Effector memory CD8-positive, alpha-beta T cell (primary cell): ENCODE data around the gene CDH23.

ENCODE experiments used
- ATAC-seq: fragments of 150-1000 bp; cut with Tn5 transposase; replicated peaks from 2 replicates; pipeline ENCODE4 v1.10.0; 2021; ENCODE audit warnings: mild to moderate bottlenecking, moderate library complexity
- DNase-seq, 3 experiments: peaks; one replicate each; pipeline ENCODE4 v3.0.0; 2021
- H3K27ac Mint-ChIP-seq, 2 donors: one replicate each; pipeline ENCODE4 v1.8.0; 2022; ENCODE audit warnings: mild to moderate bottlenecking in 2 of 2, mixed read lengths in 2 of 2, moderate library complexity in 2 of 2
- H3K27me3 Mint-ChIP-seq, 2 donors: one replicate each; pipeline ENCODE4 v1.8.0; 2022; ENCODE audit warnings: mixed read lengths in 2 of 2
- H3K36me3 Mint-ChIP-seq: one replicate; pipeline ENCODE4 v1.8.0; 2022; ENCODE audit warnings: mild to moderate bottlenecking, moderate library complexity, mixed read lengths; ENCODE audit not compliant: insufficient read depth
- H3K4me1 Mint-ChIP-seq, 2 donors: one replicate each; pipeline ENCODE4 v1.8.0; 2022; ENCODE audit warnings: low read depth in 2 of 2, mixed read lengths in 2 of 2
- H3K4me3 Mint-ChIP-seq, 2 donors: one replicate each; pipeline ENCODE4 v1.8.0; 2022; ENCODE audit warnings: mild to moderate bottlenecking in 2 of 2, mixed read lengths in 2 of 2, moderate library complexity in 2 of 2
- H3K9me3 Mint-ChIP-seq, 2 donors: one replicate each; pipeline ENCODE4 v1.8.0; 2022; ENCODE audit warnings: mixed read lengths in 2 of 2

Gene CDH23

GRCh38 chr10:71402005-71402404 is 5.3 kb downstream of the CDH23 start:
- Mint-ChIP-seq H3K4me1 (peaks cover 0 to 9% of the 10 kb centered on the region in 2 donors), H3K4me3 (no peak overlapping the region), H3K36me3 (no peaks in the 10 kb centered on the region), H3K27me3 (peaks cover 35 to 63% of the 10 kb centered on the region in 2 donors), H3K27ac (no peak overlapping the region), H3K9me3 (no peaks in the 10 kb centered on the region)
- DNase-seq (no peak), ATAC-seq (no peak)

- DNase-seq (no peak), ATAC-seq (no peak)
- H3K27me3 Mint-ChIP-seq = peaks cover 13 to 52% of the 10 kb centered on the region in 2 donors
- H3K36me3 Mint-ChIP-seq = no peaks in the 10 kb centered on the region
- no peak overlapping the region for H3K27ac Mint-ChIP-seq
- no peaks in the 10 kb centered on the region for H3K9me3 Mint-ChIP-seq
- peaks cover 0 to 2% of the 10 kb centered on the region in 2 donors for H3K4me1 Mint-ChIP-seq
- no peak overlapping the region for H3K4me3 Mint-ChIP-seq
These were observed 8.0 kb downstream of the CDH23 start for GRCh38 chr10:71404503-71405295.

- no peak for ATAC-seq
- Mint-ChIP-seq H3K4me3 (no peak overlapping the region), H3K36me3 (no peaks in the 10 kb centered on the region), H3K27me3 (peaks cover 6 to 33% of the 10 kb centered on the region in 2 donors), H3K9me3 (peaks cover 0 to 2% of the 10 kb centered on the region in 2 donors), H3K4me1 (peaks cover 0 to 2% of the 10 kb centered on the region in 2 donors), H3K27ac (no peak overlapping the region)
- no peak for DNase-seq
These were observed 10.2 kb downstream of the CDH23 start for GRCh38 chr10:71406878-71407277.

- Mint-ChIP-seq H3K4me1 (no peaks in the 10 kb centered on the region), H3K4me3 (no peak overlapping the region), H3K27me3 (peaks cover 6 to 33% of the 10 kb centered on the region in 2 donors), H3K36me3 (no peaks in the 10 kb centered on the region), H3K9me3 (peaks cover 0 to 2% of the 10 kb centered on the region in 2 donors), H3K27ac (no peak overlapping the region)
- ATAC-seq = no peak
- no peak for DNase-seq
These were observed 11.9 kb downstream of the CDH23 start for GRCh38 chr10:71408436-71409225.

- Mint-ChIP-seq H3K9me3 (peaks cover 0 to 2% of the 10 kb centered on the region in 2 donors), H3K27ac (no peak overlapping the region), H3K36me3 (no peaks in the 10 kb centered on the region), H3K4me1 (no peaks in the 10 kb centered on the region), H3K4me3 (no peak overlapping the region), H3K27me3 (peaks cover 0 to 29% of the 10 kb centered on the region in 2 donors)
- no peak for ATAC-seq
- DNase-seq = no peak
These were observed 12.9 kb downstream of the CDH23 start for GRCh38 chr10:71409516-71410104.

GRCh38 chr10:71413581-71413980 is 16.9 kb downstream of the CDH23 start:
- no peak overlapping the region for H3K27ac Mint-ChIP-seq
- H3K9me3 Mint-ChIP-seq = peaks cover 0 to 2% of the 10 kb centered on the region in 2 donors
- ATAC-seq (no peak), DNase-seq (no peak)
- H3K4me1 Mint-ChIP-seq = no peaks in the 10 kb centered on the region
- H3K36me3 Mint-ChIP-seq = peaks cover 4% of the 10 kb centered on the region
- no peak overlapping the region for H3K4me3 Mint-ChIP-seq
- peaks cover 0 to 10% of the 10 kb centered on the region in 2 donors for H3K27me3 Mint-ChIP-seq

- Mint-ChIP-seq H3K27me3 (peaks cover 0 to 3% of the 10 kb centered on the region in 2 donors), H3K27ac (no peak overlapping the region), H3K4me3 (no peak overlapping the region), H3K36me3 (peaks cover 4% of the 10 kb centered on the region), H3K4me1 (no peaks in the 10 kb centered on the region), H3K9me3 (peaks cover 0 to 2% of the 10 kb centered on the region in 2 donors)
- no peak for ATAC-seq
- DNase-seq = no peak
These were observed 17.6 kb downstream of the CDH23 start for GRCh38 chr10:71414359-71414758.

- H3K36me3 Mint-ChIP-seq = peaks cover 4% of the 10 kb centered on the region
- no peak overlapping the region for H3K27ac Mint-ChIP-seq
- ATAC-seq = no peak
- no peak for DNase-seq
- no peak overlapping the region for H3K4me3 Mint-ChIP-seq
- no peaks in the 10 kb centered on the region for H3K4me1 Mint-ChIP-seq
- H3K9me3 Mint-ChIP-seq = no peaks in the 10 kb centered on the region
- H3K27me3 Mint-ChIP-seq = peaks cover 3 to 29% of the 10 kb centered on the region in 2 donors
These were observed 22.4 kb downstream of the CDH23 start for GRCh38 chr10:71419002-71419540.

- ATAC-seq (no peak), DNase-seq (no peak)
- Mint-ChIP-seq H3K27ac (no peak overlapping the region), H3K4me3 (no peak overlapping the region), H3K27me3 (peaks cover 10 to 36% of the 10 kb centered on the region in 2 donors), H3K9me3 (no peaks in the 10 kb centered on the region), H3K4me1 (peaks cover 0 to 1% of the 10 kb centered on the region in 2 donors), H3K36me3 (peaks cover 4% of the 10 kb centered on the region)
These were observed 23.0 kb downstream of the CDH23 start for GRCh38 chr10:71419750-71420149.

GRCh38 chr10:71421075-71421434 is 24.3 kb downstream of the CDH23 start:
- Mint-ChIP-seq H3K4me3 (no peak overlapping the region), H3K27ac (no peak overlapping the region), H3K36me3 (peaks cover 4% of the 10 kb centered on the region), H3K9me3 (no peaks in the 10 kb centered on the region), H3K27me3 (peaks cover 14 to 37% of the 10 kb centered on the region in 2 donors), H3K4me1 (peaks cover 0 to 1% of the 10 kb centered on the region in 2 donors)
- ATAC-seq (no peak), DNase-seq (no peak)

GRCh38 chr10:71423250-71423649 is 26.5 kb downstream of the CDH23 start:
- H3K4me1 Mint-ChIP-seq = peaks cover 0 to 1% of the 10 kb centered on the region in 2 donors
- H3K4me3 Mint-ChIP-seq = no peak overlapping the region
- H3K36me3 Mint-ChIP-seq = no peaks in the 10 kb centered on the region
- DNase-seq (no peak), ATAC-seq (no peak)
- H3K27me3 Mint-ChIP-seq = peaks cover 14 to 37% of the 10 kb centered on the region in 2 donors
- no peak overlapping the region for H3K27ac Mint-ChIP-seq
- H3K9me3 Mint-ChIP-seq = no peaks in the 10 kb centered on the region

GRCh38 chr10:71423901-71424300 is 27.2 kb downstream of the CDH23 start:
- Mint-ChIP-seq H3K27ac (no peak overlapping the region), H3K9me3 (no peaks in the 10 kb centered on the region), H3K4me3 (no peak overlapping the region), H3K36me3 (no peaks in the 10 kb centered on the region), H3K27me3 (peaks cover 17 to 40% of the 10 kb centered on the region in 2 donors), H3K4me1 (peaks cover 0 to 1% of the 10 kb centered on the region in 2 donors)
- DNase-seq = no peak
- no peak for ATAC-seq

- ATAC-seq (no peak), DNase-seq (no peak)
- H3K4me1 Mint-ChIP-seq = peaks cover 0 to 1% of the 10 kb centered on the region in 2 donors
- H3K27me3 Mint-ChIP-seq = peaks cover 24 to 47% of the 10 kb centered on the region in 2 donors
- no peak overlapping the region for H3K4me3 Mint-ChIP-seq
- no peak overlapping the region for H3K27ac Mint-ChIP-seq
- no peaks in the 10 kb centered on the region for H3K36me3 Mint-ChIP-seq
- no peaks in the 10 kb centered on the region for H3K9me3 Mint-ChIP-seq
These were observed 27.9 kb downstream of the CDH23 start for GRCh38 chr10:71424496-71425194.
